Keratinocyte (primary cell): Measurements from ENCODE around the gene SCFD1. TPM values are rescaled to one million over a fixed set of nuclear protein-coding genes. Genes with fewer than 3 reads are reported as not detected.

ENCODE experiments used
- DNase-seq: peaks from one replicate; pipeline ENCODE4 v3.0.0-alpha.2; 2011; ENCODE audit warnings: low read depth, missing footprints, low spot score
- FAIRE-seq: peaks from 2 replicates; lab custom pipeline; 2011; peaks lifted over from hg19 to GRCh38; lab: Jason Lieb, UNC
- H2AFZ ChIP-seq: 2 replicates; pipeline ENCODE4 v1.6.0; 2012; ENCODE audit warnings: low read length, control low read depth, inconsistent platforms; ENCODE audit not compliant: control insufficient read depth
- H3K27ac ChIP-seq: 2 replicates; pipeline ENCODE4 v1.5.1; 2011; ENCODE audit warnings: low read length; ENCODE audit not compliant: control insufficient read depth, insufficient read depth
- H3K27me3 ChIP-seq: 3 replicates; pipeline ENCODE4 v1.6.0; 2011; ENCODE audit warnings: low read length; ENCODE audit not compliant: control insufficient read depth, insufficient read depth; ENCODE audit errors: extremely low read depth
- H3K36me3 ChIP-seq, 2 experiments: 2 replicates in 1 of 2; 3 replicates in 1 of 2; pipeline ENCODE4 v1.5.1; 2011; ENCODE audit warnings: low read length in 2 of 2, mild to moderate bottlenecking in 1 of 2; ENCODE audit not compliant: control insufficient read depth in 2 of 2, insufficient read depth in 2 of 2; ENCODE audit errors: extremely low read depth in 1 of 2
- H3K4me1 ChIP-seq: 3 replicates; pipeline ENCODE4 v1.5.1; 2011; ENCODE audit warnings: low read length; ENCODE audit not compliant: control insufficient read depth, insufficient read depth; ENCODE audit errors: extremely low read depth
- H3K4me2 ChIP-seq: 3 replicates; pipeline ENCODE4 v1.6.0; 2011; ENCODE audit warnings: low read depth, low read length; ENCODE audit not compliant: control insufficient read depth, insufficient read depth; ENCODE audit errors: extremely low read depth
- H3K4me3 ChIP-seq, 3 experiments: fragments of 200-600 bp in 1 of 3; sonication (generic) in 1 of 3; 2 replicates in 2 of 3; 3 replicates in 1 of 3; pipeline ENCODE4 v1.5.1; 2011 to 2016; ENCODE audit warnings: low read length in 3 of 3, mild to moderate bottlenecking in 3 of 3, control low read depth in 2 of 3, inconsistent platforms in 1 of 3, low read depth in 1 of 3, mixed read lengths in 1 of 3, mixed run types in 1 of 3, moderate library complexity in 1 of 3; ENCODE audit not compliant: control insufficient read depth in 2 of 3, insufficient read depth in 2 of 3; ENCODE audit errors: extremely low read depth in 1 of 3
- H3K79me2 ChIP-seq: 2 replicates; pipeline ENCODE4 v1.6.0; 2012; ENCODE audit warnings: low read length; ENCODE audit not compliant: control insufficient read depth, insufficient read depth
- H3K9ac ChIP-seq: 3 replicates; pipeline ENCODE4 v1.6.0; 2011; ENCODE audit warnings: low read length; ENCODE audit not compliant: control insufficient read depth, insufficient read depth; ENCODE audit errors: extremely low read depth
- H3K9me1 ChIP-seq: 3 replicates; pipeline ENCODE4 v1.6.0; 2011; ENCODE audit warnings: low read length; ENCODE audit not compliant: control insufficient read depth, insufficient read depth; ENCODE audit errors: extremely low read depth
- H3K9me3 ChIP-seq: 2 replicates; pipeline ENCODE4 v1.5.1; 2012; ENCODE audit warnings: low read depth, low read length; ENCODE audit not compliant: control insufficient read depth
- H4K20me1 ChIP-seq: 3 replicates; pipeline ENCODE4 v1.6.0; 2011; ENCODE audit warnings: low read length; ENCODE audit not compliant: control insufficient read depth, insufficient read depth; ENCODE audit errors: extremely low read depth
- EZH2 ChIP-seq: IDR thresholded peaks from one replicate; pipeline ENCODE4 v1.6.1; 2012; ENCODE audit warnings: inconsistent platforms, mild to moderate bottlenecking, low read length, moderate library complexity
- dilution Hi-C: fragments of 300-500 bp; cut with MboI; formaldehyde crosslinking; loops from one replicate; pipeline ENCODE4 v1.7.0; 2020; ENCODE audit warnings: low sequenced_read_pairs; ENCODE audit not compliant: extremely low pct_ligation_motif_present
- polyA plus RNA-seq, 5 experiments: library from polyadenylated mRNA; depleted of rRNA in 3 of 5; stranded (reverse) in 3 of 5; stranded (forward) in 1 of 5; unstranded in 1 of 5; fragments of >200 nt; gene quantifications; 1 replicate in 1 of 5; 2 replicates in 3 of 5; 3 replicates in 1 of 5; pipeline versions ENCODE4 v1.2.1 to v1.2.3, GENCODE V29; 2011 to 2012; ENCODE audit warnings: missing spikeins in 2 of 5, low read depth in 1 of 5, low replicate concordance in 1 of 5
- TF ChIP-seq, protein P1 (sequence below), 3 experiments: IDR thresholded peaks in 1 of 3; conservative IDR thresholded peaks in 1 of 3; optimal IDR thresholded peaks in 1 of 3; 2 replicates in 2 of 3; 3 replicates in 1 of 3; pipeline versions ENCODE3 to v1.5.1; 2011; ENCODE audit warnings: low read length in 3 of 3, mild to moderate bottlenecking in 3 of 3, moderate library complexity in 2 of 3, control low read depth in 1 of 3, inconsistent platforms in 1 of 3; ENCODE audit not compliant: insufficient read depth in 2 of 3; ENCODE audit errors: extremely low read depth in 1 of 3

Gene SCFD1
- polyA plus RNA-seq, 1 donor (not counting 4 experiments of a cell fraction or from before 2014, with no cell fraction given), result 100 TPM

DNA sequence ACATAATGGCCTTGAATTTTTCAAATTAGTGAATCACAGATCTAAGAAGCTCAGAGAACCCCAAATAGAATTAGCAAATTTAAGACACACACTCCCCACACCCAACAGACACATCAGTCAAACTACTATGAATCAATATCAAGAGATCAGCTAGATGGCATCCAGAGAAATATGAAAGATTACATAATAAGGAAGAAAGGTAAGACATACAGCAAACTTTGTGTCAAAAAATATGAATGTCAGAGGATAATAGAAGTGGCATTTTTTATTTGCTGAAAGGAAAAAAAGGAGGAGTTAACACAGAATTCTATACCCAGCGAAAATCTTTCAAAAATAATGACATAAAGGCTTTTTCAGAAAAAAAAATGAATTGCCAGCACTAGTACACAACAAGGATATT lies 141.8 kb downstream of the SCFD1 start:
- FAIRE-seq (no peak), DNase-seq (no peak)
- Histone ChIP-seq H3K36me3 (no peaks in the 10 kb centered on the region), H3K9ac (no peak overlapping the region), H3K4me3 (no peak overlapping the region), H3K27me3 (peaks cover 3% of the 10 kb centered on the region), H3K9me1 (no peaks in the 10 kb centered on the region), H3K9me3 (no peaks in the 10 kb centered on the region), H2AFZ (no peak overlapping the region), H3K4me1 (no peaks in the 10 kb centered on the region), H3K79me2 (no peaks in the 10 kb centered on the region), H3K4me2 (no peak overlapping the region), H4K20me1 (no peaks in the 10 kb centered on the region), H3K27ac (no peak overlapping the region)
- TF ChIP-seq EZH2, result no peak
- TF ChIP-seq, protein P1, sequence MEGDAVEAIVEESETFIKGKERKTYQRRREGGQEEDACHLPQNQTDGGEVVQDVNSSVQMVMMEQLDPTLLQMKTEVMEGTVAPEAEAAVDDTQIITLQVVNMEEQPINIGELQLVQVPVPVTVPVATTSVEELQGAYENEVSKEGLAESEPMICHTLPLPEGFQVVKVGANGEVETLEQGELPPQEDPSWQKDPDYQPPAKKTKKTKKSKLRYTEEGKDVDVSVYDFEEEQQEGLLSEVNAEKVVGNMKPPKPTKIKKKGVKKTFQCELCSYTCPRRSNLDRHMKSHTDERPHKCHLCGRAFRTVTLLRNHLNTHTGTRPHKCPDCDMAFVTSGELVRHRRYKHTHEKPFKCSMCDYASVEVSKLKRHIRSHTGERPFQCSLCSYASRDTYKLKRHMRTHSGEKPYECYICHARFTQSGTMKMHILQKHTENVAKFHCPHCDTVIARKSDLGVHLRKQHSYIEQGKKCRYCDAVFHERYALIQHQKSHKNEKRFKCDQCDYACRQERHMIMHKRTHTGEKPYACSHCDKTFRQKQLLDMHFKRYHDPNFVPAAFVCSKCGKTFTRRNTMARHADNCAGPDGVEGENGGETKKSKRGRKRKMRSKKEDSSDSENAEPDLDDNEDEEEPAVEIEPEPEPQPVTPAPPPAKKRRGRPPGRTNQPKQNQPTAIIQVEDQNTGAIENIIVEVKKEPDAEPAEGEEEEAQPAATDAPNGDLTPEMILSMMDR (optimal IDR thresholded peaks at IDR 0.05 in 1 of 3, IDR thresholded peaks at IDR 0.05 in 1 of 3, conservative IDR thresholded peaks at IDR 0.05 in 1 of 3; ENCODE audit: extremely low read depth in 1 of 3, insufficient read depth in 2 of 3, low read length in 3 of 3), result no peak
- dilution Hi-C loops, result no loop called here

DNA sequence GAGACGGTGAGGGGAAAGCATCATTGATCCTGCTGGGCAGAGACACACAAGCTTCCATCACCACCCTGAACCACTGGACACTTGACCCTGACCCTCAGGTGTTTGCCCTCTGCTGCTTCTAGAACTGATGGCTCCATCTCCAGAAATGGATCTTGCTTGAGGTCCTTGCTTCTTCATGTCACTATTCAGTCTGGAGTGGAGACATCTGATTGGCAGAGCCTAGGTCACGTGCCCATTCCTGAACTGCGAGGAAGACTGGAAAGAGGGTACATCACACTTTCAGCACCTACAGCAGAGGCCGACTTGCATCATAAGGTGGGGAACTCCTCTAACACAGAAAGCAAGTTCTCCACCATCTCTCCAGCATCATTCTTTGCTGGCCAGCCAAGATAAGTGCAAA lies 145.5 kb downstream of the SCFD1 start:
- no peak for FAIRE-seq
- Histone ChIP-seq H3K4me3 (no peak overlapping the region), H3K79me2 (no peaks in the 10 kb centered on the region), H3K4me1 (no peaks in the 10 kb centered on the region), H3K9me1 (no peaks in the 10 kb centered on the region), H4K20me1 (no peaks in the 10 kb centered on the region), H2AFZ (no peak overlapping the region), H3K36me3 (no peaks in the 10 kb centered on the region), H3K27ac (no peak overlapping the region), H3K9me3 (no peaks in the 10 kb centered on the region), H3K4me2 (no peak overlapping the region), H3K9ac (no peak overlapping the region), H3K27me3 (peaks cover 18% of the 10 kb centered on the region)
- dilution Hi-C loops, result no loop called here
- DNase-seq, result no peak
- no peak for TF ChIP-seq EZH2
- TF ChIP-seq, protein P1 (optimal IDR thresholded peaks at IDR 0.05 in 1 of 3, IDR thresholded peaks at IDR 0.05 in 1 of 3, conservative IDR thresholded peaks at IDR 0.05 in 1 of 3; ENCODE audit: extremely low read depth in 1 of 3, insufficient read depth in 2 of 3, low read length in 3 of 3), result no peak
